Naive thymus-derived CD4-positive, alpha-beta T cell (primary cell): ENCODE data around the gene NACC2. TPM values are rescaled to one million over a fixed set of nuclear protein-coding genes. Genes with fewer than 3 reads are reported as not detected.

ENCODE experiments used
- ATAC-seq: fragments of 150-1000 bp; cut with Tn5 transposase; 2 replicates; pipeline ENCODE4 v1.10.0; 2021; ENCODE audit warnings: mild to moderate bottlenecking, moderate library complexity
- CTCF ChIA-PET: fragments of 350-600 bp; sonication (Branson Sonifier 250); formaldehyde crosslinking; loops from one replicate; lab custom pipeline; 2021; ENCODE audit warnings: antibody characterized with exemption; lab: Charles Lee
- POLR2A ChIA-PET: fragments of 350-600 bp; sonication (Branson Sonifier 250); formaldehyde crosslinking; loops from one replicate; lab custom pipeline; 2021; ENCODE audit warnings: antibody characterized with exemption, inconsistent platforms; lab: Charles Lee
- DNase-seq, 9 donors: peaks; one replicate each; pipeline versions ENCODE4 v3.0.0 to v3.0.0-alpha.2; 2020 to 2022; ENCODE audit warnings: mixed read lengths in 1 of 9
- H3K27ac ChIP-seq: one replicate; pipeline ENCODE4 v1.7.0; 2013; ENCODE audit warnings: mild to moderate bottlenecking, low read depth, low read length, moderate library complexity
- H3K27me3 ChIP-seq, 2 donors: one replicate each; pipeline ENCODE4 v1.7.0; 2013; ENCODE audit warnings: low read length in 2 of 2, mild to moderate bottlenecking in 2 of 2, moderate library complexity in 2 of 2; ENCODE audit not compliant: control insufficient read depth in 2 of 2, insufficient read depth in 2 of 2
- H3K36me3 ChIP-seq, 3 experiments: 1 replicate in 2 of 3; 2 replicates in 1 of 3; pipeline ENCODE4 v1.7.0; 2013; ENCODE audit warnings: low read length in 3 of 3, mild to moderate bottlenecking in 3 of 3, moderate library complexity in 1 of 3; ENCODE audit not compliant: insufficient read depth in 3 of 3, control insufficient read depth in 2 of 3
- H3K4me1 ChIP-seq, 2 donors: one replicate each; pipeline ENCODE4 v1.7.0; 2013; ENCODE audit warnings: low read length in 2 of 2, mild to moderate bottlenecking in 2 of 2, moderate library complexity in 1 of 2; ENCODE audit not compliant: control insufficient read depth in 2 of 2, insufficient read depth in 2 of 2
- H3K4me3 ChIP-seq: 2 replicates; pipeline ENCODE4 v1.7.0; 2013; ENCODE audit warnings: mild to moderate bottlenecking, low read length
- H3K9me3 ChIP-seq, 3 experiments: 1 replicate in 2 of 3; 2 replicates in 1 of 3; pipeline ENCODE4 v1.7.0; 2013; ENCODE audit warnings: low read length in 3 of 3; ENCODE audit not compliant: control insufficient read depth in 2 of 3
- H3K27ac Mint-ChIP-seq, 9 donors: one replicate each; pipeline ENCODE4 v1.8.0; 2020 to 2022; ENCODE audit warnings: mixed read lengths in 9 of 9, mild to moderate bottlenecking in 8 of 9, moderate library complexity in 5 of 9, inconsistent platforms in 2 of 9
- H3K27me3 Mint-ChIP-seq, 5 donors: one replicate each; pipeline ENCODE4 v1.8.0; 2021 to 2022; ENCODE audit warnings: mixed read lengths in 5 of 5, mild to moderate bottlenecking in 1 of 5
- H3K36me3 Mint-ChIP-seq, 5 donors: one replicate each; pipeline ENCODE4 v1.8.0; 2020 to 2022; ENCODE audit warnings: mixed read lengths in 5 of 5, mild to moderate bottlenecking in 3 of 5, inconsistent platforms in 1 of 5
- H3K4me1 Mint-ChIP-seq, 7 donors: one replicate each; pipeline ENCODE4 v1.8.0; 2020 to 2022; ENCODE audit warnings: mixed read lengths in 7 of 7, mild to moderate bottlenecking in 3 of 7, inconsistent platforms in 1 of 7
- H3K4me3 Mint-ChIP-seq, 10 donors: one replicate each; pipeline ENCODE4 v1.8.0; 2020 to 2022; ENCODE audit warnings: mild to moderate bottlenecking in 10 of 10, mixed read lengths in 10 of 10, moderate library complexity in 6 of 10, inconsistent platforms in 2 of 10
- H3K9me3 Mint-ChIP-seq, 11 donors: one replicate each; pipeline ENCODE4 v1.8.0; 2020 to 2022; ENCODE audit warnings: mixed read lengths in 11 of 11, mild to moderate bottlenecking in 4 of 11, inconsistent platforms in 1 of 11, moderate library complexity in 1 of 11
- intact Hi-C, 2 donors: fragments of 100-400 bp; cut with micrococcal nuclease; formaldehyde crosslinking; loops; one replicate each; pipeline ENCODE4 v1.15.1; 2023
- polyA plus RNA-seq, 2 donors: library from polyadenylated mRNA; unstranded; fragments of 300-500 nt; fragmentation: Illumina TruSeq; gene quantifications; one replicate each; pipeline ENCODE4 v1.2.3, GENCODE V29; 2021
- total RNA-seq, 6 experiments: library from RNA in 5 of 6; stranded (reverse) in 5 of 6; gene quantifications; 1 replicate in 5 of 6; 2 replicates in 1 of 6; pipeline ENCODE4 v1.2.3 and lab custom pipeline; 2021 to 2026

The NACC2 gene
- total and polyA plus RNA-seq, 7 experiments from 2014 or later = 0.92 to 17.7 (median 7.5) TPM

DNA sequence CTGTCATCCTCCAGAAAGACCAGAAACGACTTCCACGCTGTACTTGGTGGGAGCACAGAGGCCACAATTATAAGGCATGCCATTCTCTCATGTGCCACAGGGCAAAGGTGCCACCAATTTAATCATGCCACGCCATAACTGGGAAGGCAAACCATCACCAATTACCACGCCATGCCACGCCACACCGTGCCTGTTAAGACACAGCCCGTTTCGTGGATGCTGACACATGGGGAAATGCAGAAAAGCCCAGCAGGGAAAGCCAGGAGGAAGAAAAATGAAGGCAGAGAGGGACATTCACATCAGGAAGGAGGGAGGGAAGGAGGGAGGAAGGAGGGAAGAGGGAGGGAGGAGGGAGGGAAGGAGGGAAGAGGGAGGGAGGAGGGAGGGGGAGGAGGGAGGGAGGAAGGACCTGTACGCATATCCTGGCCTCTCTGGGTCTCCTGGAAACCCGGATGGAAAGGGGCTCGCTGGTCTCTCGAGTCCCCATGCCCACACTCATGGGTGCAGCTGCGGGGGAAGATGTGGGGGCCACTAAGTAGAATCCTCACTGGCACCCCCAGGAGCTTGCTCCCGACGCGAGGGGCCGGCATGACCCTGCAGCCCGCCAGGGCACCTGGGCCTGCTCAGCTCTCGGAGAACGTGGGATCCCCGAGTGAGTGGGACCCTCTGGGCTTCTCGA, 72.2 kb downstream of the NACC2 start:
- Mint-ChIP-seq H3K27ac (no peak overlapping the region), H3K9me3 (peaks cover 0 to 8% (median 1%) of the 10 kb centered on the region in 11 donors), H3K36me3 (peaks cover 0 to 42% (median 19%) of the 10 kb centered on the region in 5 donors), H3K4me1 (peaks cover 0 to 19% (median 10%) of the 10 kb centered on the region in 7 donors), H3K27me3 (no peaks in the 10 kb centered on the region), H3K4me3 (peak overlapping the region in 1 of 10 donors; percentile 55)
- no peak for ATAC-seq
- no peak overlapping the region for H3K4me3 ChIP-seq
- H3K27ac ChIP-seq = no peak overlapping the region
- H3K36me3 ChIP-seq = no peaks in the 10 kb centered on the region
- no peaks in the 10 kb centered on the region for H3K27me3 ChIP-seq
- H3K9me3 ChIP-seq = no peaks in the 10 kb centered on the region
- CTCF ChIA-PET = no interaction called here
- POLR2A ChIA-PET = no interaction called here
- DNase-seq = no peak
- no peaks in the 10 kb centered on the region for H3K4me1 ChIP-seq
- intact Hi-C loops = loop anchor here in 1 of 2 donors (10.0 kb wide), 1 partner anchor 52 kb away; no protein-coding TSS in a partner anchor

DNA sequence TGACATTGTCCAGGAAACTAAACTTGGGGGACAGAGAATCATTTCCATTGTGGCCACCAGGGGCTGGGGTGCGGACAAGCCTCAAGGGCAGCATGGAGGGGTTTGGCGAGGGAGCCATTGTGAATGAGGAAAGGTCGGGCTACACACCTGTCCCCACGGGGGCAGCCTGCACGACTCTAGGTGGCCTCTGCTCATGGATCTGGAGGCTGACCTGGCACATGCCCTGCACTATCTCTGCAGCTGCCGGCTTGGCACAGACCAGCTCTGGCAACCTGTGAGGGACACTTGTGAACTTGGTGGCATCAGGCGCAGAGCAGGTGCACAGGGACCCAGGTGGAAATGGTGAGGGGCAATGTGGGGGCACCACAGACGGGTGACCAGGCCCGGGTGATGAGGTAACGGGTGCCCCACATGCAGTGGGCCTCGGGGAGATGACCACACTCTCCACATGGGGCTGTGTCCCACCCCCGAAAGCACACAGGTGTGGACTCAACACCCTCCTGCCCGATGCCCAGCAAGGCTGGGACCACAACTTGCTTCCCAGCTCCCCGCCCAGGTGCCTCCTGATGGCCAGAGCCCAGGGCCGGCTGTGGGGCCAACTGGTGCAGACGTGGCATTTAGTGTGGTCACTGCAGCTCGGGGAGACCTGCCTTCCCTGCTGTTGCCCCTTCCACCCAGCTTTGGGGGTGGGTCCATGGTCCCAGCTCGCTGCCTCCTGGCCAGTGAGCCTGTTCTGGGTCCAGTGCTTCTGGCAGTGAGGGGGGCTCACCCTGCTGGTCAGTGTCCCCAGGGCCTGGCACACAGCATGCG, 73.0 kb downstream of the NACC2 start:
- Mint-ChIP-seq H3K9me3 (peaks cover 0 to 8% (median 1%) of the 10 kb centered on the region in 11 donors), H3K4me3 (no peak overlapping the region), H3K4me1 (peaks cover 0 to 19% (median 9%) of the 10 kb centered on the region in 7 donors), H3K27me3 (no peaks in the 10 kb centered on the region), H3K36me3 (peaks cover 0 to 35% (median 12%) of the 10 kb centered on the region in 5 donors), H3K27ac (no peak overlapping the region)
- CTCF ChIA-PET = no interaction called here
- Histone ChIP-seq H3K4me1 (no peaks in the 10 kb centered on the region), H3K9me3 (no peaks in the 10 kb centered on the region), H3K36me3 (no peaks in the 10 kb centered on the region), H3K27me3 (no peaks in the 10 kb centered on the region), H3K4me3 (no peak overlapping the region), H3K27ac (no peak overlapping the region)
- ATAC-seq (no peak), DNase-seq (no peak)
- intact Hi-C loops = loop anchor here in 1 of 2 donors (10.0 kb wide), 1 partner anchor 53 kb away; no protein-coding TSS in a partner anchor
- POLR2A ChIA-PET = no interaction called here

DNA sequence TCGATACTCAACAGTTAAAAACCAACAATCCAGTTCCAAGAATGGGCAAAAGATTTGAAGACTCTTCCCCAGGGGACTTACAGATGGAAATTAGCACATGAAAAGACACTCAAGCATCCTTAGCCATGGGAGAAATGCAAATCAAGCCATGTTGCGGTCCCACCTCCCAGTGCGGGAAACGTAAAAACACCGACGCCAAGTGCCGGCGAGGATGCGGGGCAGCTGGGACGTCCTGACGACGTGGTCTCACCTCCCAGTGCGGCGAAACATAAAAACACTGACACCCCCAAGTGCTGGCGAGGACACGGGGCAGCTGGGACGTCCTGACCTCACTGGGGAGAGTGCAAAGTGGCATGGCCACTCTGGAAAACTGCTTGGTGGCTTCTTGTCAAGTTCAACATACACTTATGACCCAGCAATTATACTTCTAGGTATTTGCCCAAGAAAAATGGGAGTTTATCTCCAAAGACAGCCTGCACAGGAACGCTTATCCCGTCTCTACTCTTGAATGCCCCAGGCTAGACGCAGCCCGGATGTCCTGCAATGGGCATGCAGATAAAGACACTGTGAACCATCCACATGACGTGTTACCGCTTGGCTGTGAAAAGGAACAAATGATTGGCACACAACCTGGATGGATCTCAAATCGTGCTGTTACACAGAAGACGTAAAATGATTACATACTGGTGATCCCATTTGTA, 73.8 kb downstream of the NACC2 start:
- H3K27me3 Mint-ChIP-seq = no peaks in the 10 kb centered on the region
- peaks cover 0 to 30% (median 7%) of the 10 kb centered on the region in 5 donors for H3K36me3 Mint-ChIP-seq
- H3K36me3 ChIP-seq = no peaks in the 10 kb centered on the region
- ChIA-PET CTCF (no interaction called here), POLR2A (no interaction called here)
- intact Hi-C loops = loop anchor here in 1 of 2 donors (10.0 kb wide), 1 partner anchor 53 kb away; no protein-coding TSS in a partner anchor
- H3K27ac ChIP-seq = no peak overlapping the region
- no peak overlapping the region for H3K4me3 ChIP-seq
- peaks cover 0 to 4% (median 0%) of the 10 kb centered on the region in 11 donors for H3K9me3 Mint-ChIP-seq
- peaks cover 0 to 18% (median 4%) of the 10 kb centered on the region in 7 donors for H3K4me1 Mint-ChIP-seq
- no peaks in the 10 kb centered on the region for H3K4me1 ChIP-seq
- no peaks in the 10 kb centered on the region for H3K27me3 ChIP-seq
- H3K27ac Mint-ChIP-seq = no peak overlapping the region
- DNase-seq = no peak
- H3K4me3 Mint-ChIP-seq = no peak overlapping the region
- H3K9me3 ChIP-seq = no peaks in the 10 kb centered on the region
- ATAC-seq = no peak

DNA sequence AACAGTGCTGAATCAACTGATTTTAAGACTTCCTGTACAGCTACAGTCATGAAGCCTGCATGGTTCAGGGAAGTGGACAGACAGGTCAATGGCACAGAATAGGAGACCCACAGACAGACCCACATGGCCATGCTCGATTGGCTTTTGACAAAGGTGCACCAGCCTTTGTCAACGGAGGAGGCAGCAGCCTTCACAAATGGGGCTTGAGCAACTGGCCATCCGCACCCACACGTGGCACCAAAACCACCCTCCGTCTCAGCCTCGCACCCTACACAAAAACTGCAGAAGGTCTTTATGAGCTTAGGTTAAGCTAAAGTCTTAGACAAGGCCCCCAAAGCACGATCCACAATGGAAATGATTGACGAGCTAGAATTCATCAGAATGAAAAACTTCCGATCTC, 74.4 kb downstream of the NACC2 start:
- Mint-ChIP-seq H3K27me3 (no peaks in the 10 kb centered on the region), H3K9me3 (peaks cover 0 to 4% (median 0%) of the 10 kb centered on the region in 11 donors), H3K36me3 (peaks cover 0 to 28% (median 5%) of the 10 kb centered on the region in 5 donors), H3K27ac (no peak overlapping the region), H3K4me3 (no peak overlapping the region), H3K4me1 (peaks cover 0 to 18% (median 4%) of the 10 kb centered on the region in 7 donors)
- POLR2A ChIA-PET = no interaction called here
- ATAC-seq = no peak
- Histone ChIP-seq H3K27me3 (no peaks in the 10 kb centered on the region), H3K9me3 (no peaks in the 10 kb centered on the region), H3K4me3 (no peak overlapping the region), H3K27ac (no peak overlapping the region), H3K36me3 (no peaks in the 10 kb centered on the region), H3K4me1 (no peaks in the 10 kb centered on the region)
- DNase-seq = no peak
- CTCF ChIA-PET = no interaction called here
- intact Hi-C loops = loop anchor here in 1 of 2 donors (10.0 kb wide), 1 partner anchor 54 kb away; no protein-coding TSS in a partner anchor

DNA sequence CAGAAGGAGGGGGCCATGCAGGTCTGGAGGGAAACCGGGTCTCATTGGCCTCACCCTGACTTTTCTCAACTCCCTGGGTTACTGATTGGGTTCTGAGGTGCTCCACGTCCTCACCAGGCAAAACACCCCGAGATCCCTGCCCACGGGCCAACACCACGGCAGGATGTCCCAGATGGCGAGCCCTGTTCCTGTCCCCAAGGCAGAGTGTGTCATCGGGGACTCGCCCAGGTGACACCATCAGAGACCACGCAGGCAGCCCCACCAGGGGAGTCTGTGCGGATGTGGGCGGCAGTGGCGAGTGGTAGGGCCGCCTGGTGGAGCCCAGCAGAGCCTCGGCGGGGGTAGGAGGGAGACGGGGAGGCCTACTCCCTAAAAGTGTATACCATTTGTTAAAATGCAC, 74.9 kb downstream of the NACC2 start:
- Mint-ChIP-seq H3K9me3 (peaks cover 0 to 2% (median 0%) of the 10 kb centered on the region in 11 donors), H3K4me3 (no peak overlapping the region), H3K27me3 (no peaks in the 10 kb centered on the region), H3K4me1 (peaks cover 0 to 18% (median 4%) of the 10 kb centered on the region in 7 donors), H3K36me3 (peaks cover 0 to 26% (median 3%) of the 10 kb centered on the region in 5 donors), H3K27ac (no peak overlapping the region)
- ChIA-PET POLR2A (no interaction called here), CTCF (no interaction called here)
- intact Hi-C loops = loop anchor here in 1 of 2 donors (10.0 kb wide), 1 partner anchor 55 kb away; no protein-coding TSS in a partner anchor
- ATAC-seq = no peak
- Histone ChIP-seq H3K27me3 (no peaks in the 10 kb centered on the region), H3K9me3 (no peaks in the 10 kb centered on the region), H3K4me3 (no peak overlapping the region), H3K4me1 (no peaks in the 10 kb centered on the region), H3K27ac (no peak overlapping the region), H3K36me3 (no peaks in the 10 kb centered on the region)
- no peak for DNase-seq

DNA sequence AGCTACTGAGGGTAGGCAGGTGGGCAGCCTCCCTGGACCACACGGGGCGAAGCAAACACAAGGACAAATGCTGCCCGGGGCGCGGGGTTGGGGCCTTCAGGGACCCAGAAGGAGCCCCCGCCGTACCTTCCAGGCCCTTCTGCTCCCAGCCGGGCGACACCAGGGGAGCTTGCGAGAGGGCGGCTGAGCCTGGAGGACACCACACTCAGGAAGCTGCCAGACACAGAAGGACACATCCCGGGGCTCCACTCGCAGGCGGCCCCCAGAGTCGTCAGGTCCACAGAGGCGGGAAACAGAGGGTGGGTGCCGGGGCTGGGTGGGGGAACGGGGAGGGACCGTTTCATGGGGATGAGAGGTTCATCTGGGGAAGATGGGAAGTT, 75.4 kb downstream of the NACC2 start:
- H3K9me3 Mint-ChIP-seq = no peaks in the 10 kb centered on the region
- H3K36me3 ChIP-seq = no peaks in the 10 kb centered on the region

More for the DNA sequence above, 75.4 kb downstream of the NACC2 start:
- peaks cover 0 to 18% (median 4%) of the 10 kb centered on the region in 7 donors for H3K4me1 Mint-ChIP-seq
- no peak overlapping the region for H3K4me3 ChIP-seq
- H3K27me3 ChIP-seq = no peaks in the 10 kb centered on the region
- peaks cover 0 to 25% (median 0%) of the 10 kb centered on the region in 5 donors for H3K36me3 Mint-ChIP-seq
- intact Hi-C loops = loop anchor here in 1 of 2 donors (10.0 kb wide), 1 partner anchor 55 kb away; no protein-coding TSS in a partner anchor
- H3K9me3 ChIP-seq = no peaks in the 10 kb centered on the region
- ChIA-PET POLR2A (no interaction called here), CTCF (no interaction called here)
- ATAC-seq (no peak), DNase-seq (no peak)
- H3K4me1 ChIP-seq = no peaks in the 10 kb centered on the region
- no peak overlapping the region for H3K27ac Mint-ChIP-seq
- no peak overlapping the region for H3K4me3 Mint-ChIP-seq
- no peaks in the 10 kb centered on the region for H3K27me3 Mint-ChIP-seq
- no peak overlapping the region for H3K27ac ChIP-seq
